Lower leg skin (tissue), 4 donors: ENCODE data around the gene TMEM164. TPM values are rescaled to one million over a fixed set of nuclear protein-coding genes. Genes with fewer than 3 reads are reported as not detected.

ENCODE experiments used
- DNase-seq, 2 donors: peaks; one replicate each; pipeline ENCODE4 v3.0.0-alpha.2; 2019; ENCODE audit warnings: low spot score in 2 of 2
- H3K4me3 ChIP-seq: fragments of 200-600 bp; sonication (generic); 2 replicates; pipeline ENCODE4 v1.5.1; 2017; ENCODE audit warnings: mild to moderate bottlenecking, low read depth; ENCODE audit not compliant: poor library complexity, severe bottlenecking
- CTCF ChIP-seq, 3 donors: fragments of 450-650 bp; IDR thresholded peaks; one replicate each; pipeline ENCODE4 v1.5.1; 2016; ENCODE audit warnings: antibody characterized with exemption in 3 of 3, mild to moderate bottlenecking in 3 of 3, moderate library complexity in 2 of 3
- POLR2A ChIP-seq, 2 donors: fragments of 450-650 bp; IDR thresholded peaks; one replicate each; pipeline ENCODE4 v1.6.1; 2016 to 2017; ENCODE audit warnings: antibody characterized with exemption in 2 of 2, mild to moderate bottlenecking in 1 of 2, moderate library complexity in 1 of 2
- WGBS, 2 donors: methylation state at CpG; one replicate each; pipeline ENCODE4 v1.1.5; 2018; 5-methylcytosine and 5-hydroxymethylcytosine counted together
- intact Hi-C: fragments of 100-400 bp; cut with DNase I; formaldehyde crosslinking; loops from one replicate; pipeline ENCODE4 v1.15.0; 2023; ENCODE audit warnings: low total_unique reads
- total RNA-seq, 4 donors: library from RNA; depleted of rRNA; stranded (reverse); fragments of >200 nt; gene quantifications; one replicate each; pipeline ENCODE4 v1.1.0, GENCODE V29; 2016

Gene TMEM164
- total RNA-seq, 4 donors from 2014 or later: 39.4 to 73.2 (median 60.8) TPM

- 83 to 100% methylated on average over 3 of the region's 3 CpGs for WGBS, 2 donors
- intact Hi-C loops: no loop called here
- no peak for DNase-seq
- H3K4me3 ChIP-seq: no peak overlapping the region
- TF ChIP-seq CTCF (IDR thresholded peaks at IDR 0.05): no peak
- no peak for TF ChIP-seq POLR2A (IDR thresholded peaks at IDR 0.05)
Observed at GRCh38 chrX:110123331-110123782, 120.4 kb downstream of the TMEM164 start.

DNA sequence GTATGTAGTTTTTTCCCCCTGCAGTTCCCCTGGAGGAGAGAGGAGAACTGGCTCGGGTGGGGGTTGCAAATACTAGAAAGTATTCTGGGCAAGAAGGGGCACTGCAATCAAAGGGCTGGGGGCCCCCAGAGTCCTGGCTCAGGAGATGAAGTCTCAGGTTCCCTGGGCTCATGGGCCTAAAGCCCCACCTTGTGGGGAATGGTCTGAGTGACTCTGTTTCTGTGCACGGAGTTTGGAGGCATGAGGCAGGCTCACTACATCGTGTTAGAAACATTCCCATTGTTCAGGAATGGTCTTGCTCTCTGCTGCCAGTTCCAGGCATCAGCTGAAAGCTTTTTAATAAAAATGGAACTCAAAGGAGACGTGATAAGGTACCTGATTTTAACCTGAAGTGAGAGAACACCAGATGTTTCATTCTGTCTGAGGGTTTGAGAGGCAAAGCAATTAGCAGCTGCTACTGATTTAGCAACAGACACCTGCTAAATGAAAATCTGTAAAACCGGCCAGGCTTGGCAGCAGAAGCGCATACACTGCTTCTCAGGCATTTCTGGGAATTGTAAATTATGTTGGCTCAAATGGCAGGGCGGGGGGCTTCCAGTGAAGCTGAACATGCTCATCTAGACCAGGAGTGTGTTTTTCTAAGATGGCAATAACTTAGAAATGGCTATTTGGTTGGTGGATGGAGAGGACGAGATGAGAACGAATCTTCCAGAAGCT is 122.7 kb downstream of the TMEM164 start:
- DNase-seq: no peak
- TF ChIP-seq POLR2A (IDR thresholded peaks at IDR 0.05): no peak
- no peak for TF ChIP-seq CTCF (IDR thresholded peaks at IDR 0.05)
- intact Hi-C loops: no loop called here
- WGBS, 2 donors: 63 to 68% methylated on average over 9 of the region's 9 CpGs
- H3K4me3 ChIP-seq: no peak overlapping the region

DNA sequence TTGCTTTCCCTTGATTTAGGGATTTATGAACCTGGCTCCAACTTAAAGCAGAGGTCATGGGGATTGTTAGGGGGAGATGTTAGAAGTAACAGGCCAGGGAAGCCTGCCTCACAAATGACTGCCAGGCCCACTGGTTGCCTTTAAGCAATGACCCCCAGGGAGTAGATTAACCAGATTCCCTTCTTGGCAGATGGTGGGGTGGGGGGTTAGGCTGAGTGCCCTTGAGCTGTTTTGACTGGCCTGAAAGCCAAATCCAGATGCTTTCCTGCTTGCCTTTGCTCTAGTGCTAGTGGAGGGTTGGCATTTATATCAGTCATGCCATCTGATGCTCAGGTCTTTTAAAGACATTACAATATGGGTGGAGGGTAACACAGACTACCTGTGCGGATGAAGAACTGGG is 128.1 kb downstream of the TMEM164 start:
- TF ChIP-seq CTCF (IDR thresholded peaks at IDR 0.05): no peak
- TF ChIP-seq POLR2A (IDR thresholded peaks at IDR 0.05): no peak
- WGBS, 2 donors: 88 to 95% methylated on average over 1 of the region's 1 CpG

GRCh38 chrX:110132450-110133114 is 129.7 kb downstream of the TMEM164 start:
- intact Hi-C loops: no loop called here
- DNase-seq: no peak
- no peak for TF ChIP-seq CTCF (IDR thresholded peaks at IDR 0.05)
- TF ChIP-seq POLR2A (IDR thresholded peaks at IDR 0.05): no peak
- WGBS, 2 donors: 84 to 91% methylated on average over 1 of the region's 1 CpG
- no peak overlapping the region for H3K4me3 ChIP-seq

More for the DNA sequence above, 128.1 kb downstream of the TMEM164 start:
- no peak for DNase-seq
- no peak overlapping the region for H3K4me3 ChIP-seq
- intact Hi-C loops: no loop called here

GRCh38 chrX:110133735-110134370 is 130.9 kb downstream of the TMEM164 start:
- intact Hi-C loops: no loop called here
- TF ChIP-seq CTCF (IDR thresholded peaks at IDR 0.05) (no peak), POLR2A (IDR thresholded peaks at IDR 0.05) (no peak)
- H3K4me3 ChIP-seq: no peak overlapping the region
- no peak for DNase-seq
- whole genome bisulfite sequencing, 2 donors: 77 to 91% methylated on average over 5 of the region's 5 CpGs
